GM12892 (cell line): ENCODE results near the gene FBXW9.

Experiments
- POLR2A ChIP-seq: IDR thresholded peaks from 2 replicates; pipeline ENCODE4 v1.6.1; 2011; ENCODE audit warnings: low read depth, low read length, control low read depth
- POLR2AphosphoS5 ChIP-seq: IDR thresholded peaks from 2 replicates; pipeline ENCODE4 v1.6.1; 2011; ENCODE audit warnings: low read depth, low read length, control low read depth
- TAF1 ChIP-seq: IDR thresholded peaks from 2 replicates; pipeline ENCODE4 v1.6.1; 2011; ENCODE audit warnings: low read depth, mild to moderate bottlenecking, control low read depth, low read length, borderline replicate concordance

- no peak for TF ChIP-seq POLR2A
- TF ChIP-seq TAF1: no peak
- no peak for TF ChIP-seq POLR2AphosphoS5
Measured at GRCh38 chr19:12647047-12647446, 49.4 kb downstream of the FBXW9 start.
